Activated naive CD8-positive, alpha-beta T cell treated with anti-CD3 and anti-CD28 coated beads, Interleukin-2, amount 10 ng/mL, durations not matched to agents 7 days and 5 days (primary cell): ENCODE results near the gene VCAM1. TPM values are rescaled to one million over a fixed set of nuclear protein-coding genes. Genes with fewer than 3 reads are reported as not detected.

Experiments
- ATAC-seq: fragments of 150-1000 bp; cut with Tn5 transposase; one replicate; pipeline ENCODE4 v1.10.0; 2021; ENCODE audit warnings: low read depth, moderate library complexity
- POLR2A ChIA-PET: fragments of 350-600 bp; sonication (Branson Sonifier 250); formaldehyde crosslinking; loops from one replicate; lab custom pipeline; 2021; ENCODE audit warnings: antibody characterized with exemption; lab: Charles Lee
- DNase-seq: peaks from one replicate; pipeline ENCODE4 v3.0.0; 2021
- H3K27ac Mint-ChIP-seq: one replicate; pipeline ENCODE4 v1.8.0; 2022; ENCODE audit warnings: mild to moderate bottlenecking, mixed read lengths
- H3K27me3 Mint-ChIP-seq: one replicate; pipeline ENCODE4 v1.8.0; 2022; ENCODE audit warnings: mild to moderate bottlenecking, moderate library complexity, mixed read lengths
- H3K36me3 Mint-ChIP-seq: one replicate; pipeline ENCODE4 v1.8.0; 2021; ENCODE audit warnings: mild to moderate bottlenecking, mixed read lengths
- H3K4me1 Mint-ChIP-seq: one replicate; pipeline ENCODE4 v1.8.0; 2021; ENCODE audit warnings: mixed read lengths
- H3K4me3 Mint-ChIP-seq: one replicate; pipeline ENCODE4 v1.8.0; 2022; ENCODE audit warnings: mild to moderate bottlenecking, moderate library complexity, mixed read lengths
- H3K9me3 Mint-ChIP-seq: one replicate; pipeline ENCODE4 v1.8.0; 2021; ENCODE audit warnings: mixed read lengths
- total RNA-seq, 2 experiments: library from RNA; stranded (reverse); gene quantifications; one replicate each; pipeline ENCODE4 v1.2.3, GENCODE V29; 2021

The VCAM1 gene
- total RNA-seq, 2 experiments from 2014 or later = 0.51 to 0.53 TPM

- Mint-ChIP-seq H3K27ac (no peak overlapping the region), H3K4me1 (no peaks in the 10 kb centered on the region)
Observed at GRCh38 chr1:100731758-100732157, 12.2 kb downstream of the VCAM1 start.

GRCh38 chr1:100734676-100735075, 15.1 kb downstream of the VCAM1 start:
- Mint-ChIP-seq H3K27me3 (peaks cover 13% of the 10 kb centered on the region), H3K4me1 (no peaks in the 10 kb centered on the region), H3K9me3 (peaks cover 3% of the 10 kb centered on the region), H3K27ac (no peak overlapping the region), H3K4me3 (no peak overlapping the region), H3K36me3 (no peaks in the 10 kb centered on the region)
- DNase-seq (no peak), ATAC-seq (no peak)
- POLR2A ChIA-PET = no interaction called here

More at GRCh38 chr1:100731758-100732157, 12.2 kb downstream of the VCAM1 start:
- ATAC-seq = no peak
- Mint-ChIP-seq H3K27me3 (peaks cover 22% of the 10 kb centered on the region), H3K4me3 (no peak overlapping the region), H3K9me3 (peaks cover 3% of the 10 kb centered on the region), H3K36me3 (no peaks in the 10 kb centered on the region)
- no peak for DNase-seq
- POLR2A ChIA-PET = no interaction called here

- ATAC-seq (no peak), DNase-seq (no peak)
- no peak overlapping the region for H3K27ac Mint-ChIP-seq
- H3K4me1 Mint-ChIP-seq = no peaks in the 10 kb centered on the region
- no peaks in the 10 kb centered on the region for H3K36me3 Mint-ChIP-seq
- H3K27me3 Mint-ChIP-seq = peaks cover 16% of the 10 kb centered on the region
- POLR2A ChIA-PET = no interaction called here
- no peak overlapping the region for H3K4me3 Mint-ChIP-seq
- H3K9me3 Mint-ChIP-seq = peaks cover 5% of the 10 kb centered on the region
Observed at GRCh38 chr1:100735244-100735643, 15.7 kb downstream of the VCAM1 start.

GRCh38 chr1:100736324-100736723, 16.8 kb downstream of the VCAM1 start:
- H3K9me3 Mint-ChIP-seq = peaks cover 5% of the 10 kb centered on the region
- POLR2A ChIA-PET = no interaction called here
- peaks cover 14% of the 10 kb centered on the region for H3K27me3 Mint-ChIP-seq
- no peak overlapping the region for H3K27ac Mint-ChIP-seq
- no peaks in the 10 kb centered on the region for H3K36me3 Mint-ChIP-seq
- H3K4me3 Mint-ChIP-seq = no peak overlapping the region
- DNase-seq = no peak
- no peaks in the 10 kb centered on the region for H3K4me1 Mint-ChIP-seq
- no peak for ATAC-seq

GRCh38 chr1:100736746-100737145, 17.2 kb downstream of the VCAM1 start:
- POLR2A ChIA-PET = no interaction called here
- DNase-seq (no peak), ATAC-seq (no peak)
- H3K27me3 Mint-ChIP-seq = peaks cover 14% of the 10 kb centered on the region
- no peaks in the 10 kb centered on the region for H3K4me1 Mint-ChIP-seq
- no peak overlapping the region for H3K4me3 Mint-ChIP-seq
- peaks cover 5% of the 10 kb centered on the region for H3K9me3 Mint-ChIP-seq
- no peak overlapping the region for H3K27ac Mint-ChIP-seq
- H3K36me3 Mint-ChIP-seq = no peaks in the 10 kb centered on the region

GRCh38 chr1:100746542-100746932, 27.0 kb downstream of the VCAM1 start:
- Mint-ChIP-seq H3K27ac (peak overlapping the region; percentile 75), H3K36me3 (peaks cover 4% of the 10 kb centered on the region), H3K4me1 (peaks cover 12% of the 10 kb centered on the region), H3K4me3 (peak overlapping the region; percentile 49), H3K27me3 (peaks cover 28% of the 10 kb centered on the region), H3K9me3 (peaks cover 5% of the 10 kb centered on the region)
- no peak for DNase-seq
- ATAC-seq = peak; percentile 42
- POLR2A ChIA-PET = interaction anchor here (0.6 kb wide), 1 partner anchor 125 kb away, joined by 3 read pairs; no protein-coding TSS in a partner anchor

- H3K4me1 Mint-ChIP-seq = peaks cover 12% of the 10 kb centered on the region
- H3K36me3 Mint-ChIP-seq = peaks cover 4% of the 10 kb centered on the region
- H3K27me3 Mint-ChIP-seq = peaks cover 25% of the 10 kb centered on the region
- no peak for ATAC-seq
- no peak overlapping the region for H3K4me3 Mint-ChIP-seq
- peaks cover 5% of the 10 kb centered on the region for H3K9me3 Mint-ChIP-seq
- POLR2A ChIA-PET = no interaction called here
- DNase-seq = no peak
- H3K27ac Mint-ChIP-seq = no peak overlapping the region
Observed at GRCh38 chr1:100747771-100748170, 28.2 kb downstream of the VCAM1 start.

- POLR2A ChIA-PET = no interaction called here
- H3K36me3 Mint-ChIP-seq = peaks cover 4% of the 10 kb centered on the region
- H3K4me3 Mint-ChIP-seq = no peak overlapping the region
- peaks cover 12% of the 10 kb centered on the region for H3K4me1 Mint-ChIP-seq
- DNase-seq = no peak
- peaks cover 18% of the 10 kb centered on the region for H3K27me3 Mint-ChIP-seq
- peaks cover 3% of the 10 kb centered on the region for H3K9me3 Mint-ChIP-seq
- no peak overlapping the region for H3K27ac Mint-ChIP-seq
- ATAC-seq = no peak
Observed at GRCh38 chr1:100750005-100750885, 30.7 kb downstream of the VCAM1 start.

- H3K36me3 Mint-ChIP-seq = peaks cover 1% of the 10 kb centered on the region
- POLR2A ChIA-PET = no interaction called here
Observed at GRCh38 chr1:100752791-100753190, 33.2 kb downstream of the VCAM1 start.

GRCh38 chr1:100757946-100758345, 38.4 kb downstream of the VCAM1 start:
- no peak for ATAC-seq
- DNase-seq = no peak
- H3K27me3 Mint-ChIP-seq = peaks cover 22% of the 10 kb centered on the region
- H3K4me3 Mint-ChIP-seq = no peak overlapping the region
- POLR2A ChIA-PET = no interaction called here
- H3K9me3 Mint-ChIP-seq = no peaks in the 10 kb centered on the region
- H3K27ac Mint-ChIP-seq = no peak overlapping the region
- H3K4me1 Mint-ChIP-seq = no peaks in the 10 kb centered on the region
- H3K36me3 Mint-ChIP-seq = no peaks in the 10 kb centered on the region

More at GRCh38 chr1:100752791-100753190, 33.2 kb downstream of the VCAM1 start:
- H3K9me3 Mint-ChIP-seq = peaks cover 3% of the 10 kb centered on the region
- no peaks in the 10 kb centered on the region for H3K4me1 Mint-ChIP-seq
- DNase-seq (no peak), ATAC-seq (no peak)
- no peak overlapping the region for H3K4me3 Mint-ChIP-seq
- no peak overlapping the region for H3K27ac Mint-ChIP-seq
- H3K27me3 Mint-ChIP-seq = peaks cover 16% of the 10 kb centered on the region

- Mint-ChIP-seq H3K27ac (no peak overlapping the region), H3K27me3 (peaks cover 20% of the 10 kb centered on the region), H3K36me3 (no peaks in the 10 kb centered on the region), H3K9me3 (no peaks in the 10 kb centered on the region), H3K4me3 (no peak overlapping the region), H3K4me1 (no peaks in the 10 kb centered on the region)
- ATAC-seq = no peak
- no peak for DNase-seq
- POLR2A ChIA-PET = no interaction called here
Observed at GRCh38 chr1:100759188-100759587, 39.6 kb downstream of the VCAM1 start.

GRCh38 chr1:100760511-100760910, 41.0 kb downstream of the VCAM1 start:
- Mint-ChIP-seq H3K4me3 (no peak overlapping the region), H3K27me3 (peaks cover 20% of the 10 kb centered on the region), H3K27ac (no peak overlapping the region), H3K9me3 (no peaks in the 10 kb centered on the region), H3K4me1 (no peaks in the 10 kb centered on the region), H3K36me3 (no peaks in the 10 kb centered on the region)
- DNase-seq (no peak), ATAC-seq (no peak)
- POLR2A ChIA-PET = no interaction called here

- Mint-ChIP-seq H3K4me3 (no peak overlapping the region), H3K27ac (no peak overlapping the region), H3K27me3 (peaks cover 16% of the 10 kb centered on the region), H3K9me3 (no peaks in the 10 kb centered on the region), H3K4me1 (no peaks in the 10 kb centered on the region), H3K36me3 (no peaks in the 10 kb centered on the region)
- DNase-seq = no peak
- POLR2A ChIA-PET = no interaction called here
- ATAC-seq = no peak
Observed at GRCh38 chr1:100762461-100762860, 42.9 kb downstream of the VCAM1 start.
